SK-N-SH treated with all-trans-retinoic acid at 6 μM for 48 hours (cell line): ENCODE measurements around the gene TAF10.

Source experiments
- ARNTL ChIP-seq: fragments of 450-650 bp; formaldehyde crosslinking; IDR thresholded peaks from 2 replicates; pipeline ENCODE4 v1.5.0; 2020; ENCODE audit warnings: low read depth, mild to moderate bottlenecking, moderate library complexity, borderline replicate concordance
- CSDC2 ChIP-seq: fragments of 250-450 bp; sonication (Bioruptor Pico); IDR thresholded peaks from 2 replicates; pipeline ENCODE4 v1.5.0; 2020; ENCODE audit warnings: mild to moderate bottlenecking, moderate library complexity
- GLIS3 ChIP-seq: fragments of 250-450 bp; sonication (Bioruptor Pico); IDR thresholded peaks from 2 replicates; pipeline ENCODE4 v1.5.0; 2020; ENCODE audit warnings: mild to moderate bottlenecking, moderate library complexity
- PATZ1 ChIP-seq: fragments of 250-450 bp; sonication (Bioruptor Pico); IDR thresholded peaks from 2 replicates; pipeline ENCODE4 v1.8.0; 2020; ENCODE audit warnings: mild to moderate bottlenecking, moderate library complexity, borderline replicate concordance
- PPARA ChIP-seq: fragments of 250-450 bp; sonication (Bioruptor Pico); IDR thresholded peaks from 2 replicates; pipeline ENCODE4 v1.5.0; 2020; ENCODE audit warnings: mild to moderate bottlenecking, borderline replicate concordance
- TOX ChIP-seq: fragments of 250-450 bp; sonication (Bioruptor Pico); IDR thresholded peaks from 2 replicates; pipeline ENCODE4 v1.8.0; 2021; ENCODE audit warnings: mild to moderate bottlenecking, moderate library complexity, borderline replicate concordance

- TF ChIP-seq PPARA (CRISPR knock-in tag): no peak
- no peak for TF ChIP-seq TOX (CRISPR knock-in tag)
- TF ChIP-seq ARNTL (CRISPR knock-in tag): no peak
- TF ChIP-seq CSDC2 (CRISPR knock-in tag): no peak
- TF ChIP-seq GLIS3 (CRISPR knock-in tag): no peak
- TF ChIP-seq PATZ1: no peak
Observed at GRCh38 chr11:6656584-6656915, 44.5 kb upstream of the TAF10 start.
